ENCODE measurements around the gene FAF1. TPM values are rescaled to one million over a fixed set of nuclear protein-coding genes. Genes with fewer than 3 reads are reported as not detected.

FAF1 gene
- total and polyA plus RNA-seq, 2 of the 8 experiments (the other 6 are each of a cell fraction or from before 2014, with no cell fraction given): 10.8 to 65.9 TPM

- Histone ChIP-seq H3K23ac (ENCODE audit: insufficient read length) (no peak overlapping the region), H3K79me1 (ENCODE audit: low read depth, low read length) (peaks cover 18% of the 10 kb centered on the region), H4K91ac (replicated peaks; ENCODE audit: insufficient read length, low read length) (no peak overlapping the region), H3K79me2 (ENCODE audit: control insufficient read depth in 1 of 2, insufficient read depth in 2 of 2, low read length in 2 of 2) (peaks cover 6 to 79% of the 10 kb centered on the region in 2 experiments), H4K20me1 (replicated peaks in 1 of 2; ENCODE audit: control insufficient read depth in 1 of 2, insufficient read depth in 2 of 2, low read length in 2 of 2) (peaks cover 4 to 6% of the 10 kb centered on the region in 2 experiments), H3K4me2 (ENCODE audit: insufficient read depth in 1 of 2, low read depth in 2 of 2, low read length in 2 of 2) (no peak overlapping the region), H2BK5ac (ENCODE audit: low read depth, low read length) (no peak overlapping the region), H2BK20ac (ENCODE audit: low read length) (no peak overlapping the region), H3K36me3 (ENCODE audit: control insufficient read depth in 2 of 4, insufficient read depth in 4 of 4, low read length in 3 of 4) (no peaks in the 10 kb centered on the region), H3K9me3 (ENCODE audit: insufficient read depth in 2 of 2, low read depth in 1 of 2, low read length in 1 of 2) (no peaks in the 10 kb centered on the region), H2BK15ac (ENCODE audit: low read length) (no peak overlapping the region), H2BK12ac (ENCODE audit: low read depth, low read length) (no peak overlapping the region), H3K4ac (replicated peaks; ENCODE audit: insufficient read length, low read depth, low read length) (no peak overlapping the region), H3K4me3 (ENCODE audit: extremely low read depth in 1 of 4, insufficient read depth in 2 of 4, low read depth in 3 of 4, low read length in 4 of 4) (no peak overlapping the region), H3K56ac (replicated peaks; ENCODE audit: insufficient read length, low read depth, low read length) (no peak overlapping the region), H3K18ac (ENCODE audit: extremely low read depth, low read length) (no peak overlapping the region), H3K23me2 (ENCODE audit: low read depth, low read length) (no peaks in the 10 kb centered on the region), H3K14ac (ENCODE audit: insufficient read length) (no peak overlapping the region), H4K5ac (ENCODE audit: insufficient read length, low read depth, low read length) (no peak overlapping the region), H2BK120ac (replicated peaks; ENCODE audit: low read depth, low read length) (no peak overlapping the region), H4K8ac (ENCODE audit: extremely low read depth, insufficient read depth, low read length) (no peak overlapping the region), H2AK5ac (ENCODE audit: low read depth, low read length) (no peak overlapping the region), H3K27ac (ENCODE audit: low read depth, low read length) (no peak overlapping the region), H3K27me3 (replicated peaks in 1 of 4; ENCODE audit: control insufficient read depth in 3 of 4, extremely low read depth in 1 of 4, insufficient read depth in 3 of 4, low read length in 3 of 4) (peaks cover 0 to 1% (median 0%) of the 10 kb centered on the region in 4 experiments; a peak in 1 of 7 replicates), H3K4me1 (replicated peaks in 1 of 4; ENCODE audit: control insufficient read depth in 3 of 4, insufficient read depth in 4 of 4, low read length in 3 of 4) (no peaks in the 10 kb centered on the region), H2AFZ (ENCODE audit: low read length) (no peak overlapping the region), H3K9ac (replicated peaks in 1 of 4; ENCODE audit: extremely low read depth in 1 of 4, low read depth in 3 of 4, low read length in 3 of 4) (no peak overlapping the region)
- WGBS, 2 experiments (ENCODE audit: extremely low coverage in 1 of 2, insufficient coverage in 1 of 2, insufficient read length in 1 of 2, insufficient replicate concordance in 2 of 2, low coverage in 1 of 2, low lambda C conversion rate in 2 of 2, missing lambda C conversion rate in 1 of 2): 75% methylated on average over 1 of the region's 1 CpG; no CpG with 5 or more reads in 1 of the 2 experiments
- CTCF ChIA-PET (ENCODE audit: partially characterized antibody): interaction anchor here (0.7 to 1.4 kb wide), 2 partner anchors 13 to 92 kb away, joined by 3 to 4 read pairs; no protein-coding TSS in a partner anchor
- POLR2A ChIA-PET (ENCODE audit: partially characterized antibody): no interaction called here
- no peak for DNase-seq (ENCODE audit: low read depth in 1 of 2, low spot score in 2 of 2)
- FAIRE-seq: no peak
- no peak for TF ChIP-seq NANOG (IDR thresholded peaks at IDR 0.05; ENCODE audit: insufficient read depth, low read depth, low read length, poor library complexity, severe bottlenecking)
- no peak for TF ChIP-seq TEAD4 (IDR thresholded peaks at IDR 0.05; ENCODE audit: low read depth, low read length)
- no peak for TF ChIP-seq SAP30 (IDR thresholded peaks at IDR 0.05; ENCODE audit: insufficient read depth, insufficient replicate concordance, low read length)
- no peak for TF ChIP-seq SP1 (IDR thresholded peaks at IDR 0.05; ENCODE audit: low read depth, low read length)
- no peak for TF ChIP-seq USF2 (IDR thresholded peaks at IDR 0.05; ENCODE audit: low read length)
- no peak for TF ChIP-seq BCL11A (IDR thresholded peaks at IDR 0.05; ENCODE audit: low read depth in 2 of 2, low read length in 2 of 2)
- TF ChIP-seq BRCA1 (IDR thresholded peaks at IDR 0.05; ENCODE audit: low read depth, low read length): no peak
- TF ChIP-seq SIN3A (conservative IDR thresholded peaks at IDR 0.05 in 1 of 2, IDR thresholded peaks at IDR 0.05 in 1 of 2; ENCODE audit: low read depth in 1 of 2, low read length in 2 of 2): no peak
- no peak for TF ChIP-seq CEBPB (IDR thresholded peaks at IDR 0.05; ENCODE audit: low read depth, low read length)
- no peak for TF ChIP-seq CHD2 (IDR thresholded peaks at IDR 0.05; ENCODE audit: low read length)
- TF ChIP-seq ASH2L (IDR thresholded peaks at IDR 0.05; ENCODE audit: low read length): no peak
- TF ChIP-seq KDM1A (IDR thresholded peaks at IDR 0.05; ENCODE audit: borderline replicate concordance, low read length): no peak
- TF ChIP-seq HDAC6 (IDR thresholded peaks at IDR 0.05; ENCODE audit: low read depth, low read length): no peak
- TF ChIP-seq CTBP2 (IDR thresholded peaks at IDR 0.05; ENCODE audit: borderline replicate concordance, insufficient read depth, insufficient read length, low read length): no peak
Measured at GRCh38 chr1:50942334-50942733, 17.7 kb downstream of the FAF1 start.

Data from H1 (cell line).